Neural progenitor cell (in vitro differentiated cells): ENCODE results near the gene ATP11A.

Source experiments
- CTCF ChIP-seq: fragments of 200-600 bp; sonication (generic); IDR thresholded peaks from 2 replicates; pipeline ENCODE4 v1.5.1; 2017; ENCODE audit warnings: antibody characterized with exemption, mild to moderate bottlenecking
- EZH2 ChIP-seq: fragments of 200-600 bp; sonication (generic); IDR thresholded peaks from 2 replicates; pipeline ENCODE4 v1.6.1; 2017; ENCODE audit warnings: antibody characterized with exemption, mild to moderate bottlenecking, moderate library complexity
- EZH2phosphoT487 ChIP-seq: fragments of 200-600 bp; sonication (generic); IDR thresholded peaks from 2 replicates; pipeline ENCODE4 v1.6.1; 2017; ENCODE audit warnings: antibody characterized with exemption

- TF ChIP-seq EZH2: no peak
- no peak for TF ChIP-seq CTCF
- no peak for TF ChIP-seq EZH2phosphoT487
Observed at GRCh38 chr13:112727581-112727980, 37.7 kb downstream of the ATP11A start.
